Neural crest cell (in vitro differentiated cells): Measurements from ENCODE around the gene PIN1. TPM values are rescaled to one million over a fixed set of nuclear protein-coding genes. Genes with fewer than 3 reads are reported as not detected.
A peak's percentile ranks its signal among the peaks of the same experiment; 100 is the strongest.

ENCODE experiments used
- DNase-seq: peaks from one replicate; pipeline ENCODE4 v3.0.0; 2021; ENCODE audit warnings: low read depth, mixed read lengths, low spot score
- H3K27ac Mint-ChIP-seq: one replicate; pipeline ENCODE4 v1.8.0; 2021; ENCODE audit warnings: mild to moderate bottlenecking, mixed read lengths; ENCODE audit not compliant: unreplicated experiment
- H3K27me3 Mint-ChIP-seq: 2 replicates; pipeline ENCODE4 v1.8.0; 2021; ENCODE audit warnings: low read depth, mild to moderate bottlenecking, mixed read lengths
- H3K36me3 Mint-ChIP-seq: 2 replicates; pipeline ENCODE4 v1.8.0; 2021; ENCODE audit warnings: low read depth, mild to moderate bottlenecking, mixed read lengths
- H3K4me1 Mint-ChIP-seq: 2 replicates; pipeline ENCODE4 v1.8.0; 2021; ENCODE audit warnings: mixed read lengths
- H3K4me3 Mint-ChIP-seq: one replicate; pipeline ENCODE4 v1.8.0; 2021; ENCODE audit warnings: mild to moderate bottlenecking, mixed read lengths
- H3K9me3 Mint-ChIP-seq: 2 replicates; pipeline ENCODE4 v1.8.0; 2021; ENCODE audit warnings: mixed read lengths
- total RNA-seq: library from RNA; stranded (reverse); gene quantifications from 2 replicates; pipeline ENCODE4 v1.2.1, GENCODE V29; 2021
- TF ChIP-seq, protein P1 (sequence below): fragments of 200-600 bp; sonication (generic); conservative IDR thresholded peaks from 2 replicates; pipeline ENCODE4 v1.5.0; 2021; ENCODE audit warnings: antibody characterized with exemption, mild to moderate bottlenecking

The PIN1 gene
- total RNA-seq, 1 donor from 2014 or later, result 117 TPM

DNA sequence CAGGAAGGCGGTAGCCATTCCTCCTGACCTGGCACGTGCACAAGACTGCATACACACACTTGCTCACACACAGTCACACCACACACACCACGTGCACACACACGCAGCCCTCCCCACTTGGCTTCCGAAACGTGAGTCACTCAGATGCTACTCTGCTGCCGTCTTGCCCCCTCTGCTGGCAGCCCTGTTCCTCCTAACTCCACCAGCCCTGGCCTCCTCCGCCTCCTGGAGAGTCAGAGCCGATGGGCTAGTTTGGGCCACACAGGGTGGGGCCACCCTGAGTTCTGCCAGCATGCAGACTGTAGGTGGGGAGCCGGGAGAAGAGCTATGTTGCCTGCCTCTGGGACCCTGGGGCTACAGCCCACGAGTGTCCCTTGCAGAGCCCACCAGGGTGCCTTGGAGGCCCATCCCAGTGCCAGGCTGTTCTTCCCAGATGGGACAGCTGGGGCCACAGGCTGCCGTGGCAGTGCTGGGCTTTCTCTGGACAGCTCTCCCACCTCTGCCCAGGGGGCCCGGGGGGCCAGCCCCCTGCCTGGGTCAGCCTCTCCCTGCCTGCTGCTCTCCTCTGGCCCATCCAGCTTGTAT, 12.1 kb downstream of the PIN1 start:
- H3K36me3 Mint-ChIP-seq, result peaks cover 5% of the 10 kb centered on the region

DNA sequence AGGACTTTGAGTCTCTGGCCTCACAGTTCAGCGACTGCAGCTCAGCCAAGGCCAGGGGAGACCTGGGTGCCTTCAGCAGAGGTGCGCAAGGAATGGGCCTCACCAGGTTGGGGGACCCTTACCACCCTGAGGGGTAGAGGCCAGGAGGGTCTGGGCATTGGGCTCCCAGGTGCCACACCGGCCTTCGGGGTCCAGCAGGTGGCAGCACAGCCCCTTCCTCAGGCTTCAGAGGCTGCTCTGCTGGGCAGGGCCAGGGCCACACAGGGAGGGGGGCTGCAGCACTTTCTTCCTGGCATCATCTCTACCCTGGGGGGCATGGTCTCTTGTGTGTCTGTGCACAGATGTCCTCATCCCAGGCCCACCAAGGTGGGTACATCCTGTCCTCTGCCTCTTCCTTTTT, 12.9 kb downstream of the PIN1 start:
- H3K36me3 Mint-ChIP-seq, result peaks cover 4% of the 10 kb centered on the region
- H3K27me3 Mint-ChIP-seq, result no peaks in the 10 kb centered on the region
- no peak overlapping the region for H3K27ac Mint-ChIP-seq
- no peak for DNase-seq
- no peak overlapping the region for H3K4me3 Mint-ChIP-seq
- TF ChIP-seq, protein P1, sequence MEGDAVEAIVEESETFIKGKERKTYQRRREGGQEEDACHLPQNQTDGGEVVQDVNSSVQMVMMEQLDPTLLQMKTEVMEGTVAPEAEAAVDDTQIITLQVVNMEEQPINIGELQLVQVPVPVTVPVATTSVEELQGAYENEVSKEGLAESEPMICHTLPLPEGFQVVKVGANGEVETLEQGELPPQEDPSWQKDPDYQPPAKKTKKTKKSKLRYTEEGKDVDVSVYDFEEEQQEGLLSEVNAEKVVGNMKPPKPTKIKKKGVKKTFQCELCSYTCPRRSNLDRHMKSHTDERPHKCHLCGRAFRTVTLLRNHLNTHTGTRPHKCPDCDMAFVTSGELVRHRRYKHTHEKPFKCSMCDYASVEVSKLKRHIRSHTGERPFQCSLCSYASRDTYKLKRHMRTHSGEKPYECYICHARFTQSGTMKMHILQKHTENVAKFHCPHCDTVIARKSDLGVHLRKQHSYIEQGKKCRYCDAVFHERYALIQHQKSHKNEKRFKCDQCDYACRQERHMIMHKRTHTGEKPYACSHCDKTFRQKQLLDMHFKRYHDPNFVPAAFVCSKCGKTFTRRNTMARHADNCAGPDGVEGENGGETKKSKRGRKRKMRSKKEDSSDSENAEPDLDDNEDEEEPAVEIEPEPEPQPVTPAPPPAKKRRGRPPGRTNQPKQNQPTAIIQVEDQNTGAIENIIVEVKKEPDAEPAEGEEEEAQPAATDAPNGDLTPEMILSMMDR, result peak; percentile 58
- no peaks in the 10 kb centered on the region for H3K9me3 Mint-ChIP-seq
- no peaks in the 10 kb centered on the region for H3K4me1 Mint-ChIP-seq

More for the DNA sequence above, 12.1 kb downstream of the PIN1 start:
- Mint-ChIP-seq H3K9me3 (no peaks in the 10 kb centered on the region), H3K27ac (no peak overlapping the region), H3K27me3 (no peaks in the 10 kb centered on the region), H3K4me1 (no peaks in the 10 kb centered on the region), H3K4me3 (no peak overlapping the region)
- TF ChIP-seq, protein P1, result peak; percentile 53
- peak; percentile 19 for DNase-seq

DNA sequence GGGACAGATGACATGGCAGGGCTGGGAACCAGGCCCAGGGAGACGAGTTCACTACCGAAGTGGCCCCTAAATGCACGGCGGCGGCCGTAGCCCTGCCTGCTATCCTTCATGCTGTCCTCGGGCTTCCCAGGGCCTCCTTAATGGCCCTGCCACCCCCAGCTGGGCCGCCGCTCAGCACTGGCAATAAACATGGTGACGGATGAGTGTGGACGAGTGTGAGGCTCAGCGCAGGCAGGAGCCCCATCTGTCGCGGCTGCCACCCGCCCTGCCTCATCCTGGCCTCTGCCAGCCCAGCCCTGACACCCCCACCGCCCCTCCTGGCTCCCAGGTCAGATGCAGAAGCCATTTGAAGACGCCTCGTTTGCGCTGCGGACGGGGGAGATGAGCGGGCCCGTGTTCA, 13.6 kb downstream of the PIN1 start:
- no peak for DNase-seq
- Mint-ChIP-seq H3K4me1 (no peaks in the 10 kb centered on the region), H3K36me3 (peaks cover under 1% of the 10 kb centered on the region), H3K4me3 (no peak overlapping the region), H3K9me3 (no peaks in the 10 kb centered on the region), H3K27ac (no peak overlapping the region), H3K27me3 (no peaks in the 10 kb centered on the region)
- TF ChIP-seq, protein P1, result no peak

DNA sequence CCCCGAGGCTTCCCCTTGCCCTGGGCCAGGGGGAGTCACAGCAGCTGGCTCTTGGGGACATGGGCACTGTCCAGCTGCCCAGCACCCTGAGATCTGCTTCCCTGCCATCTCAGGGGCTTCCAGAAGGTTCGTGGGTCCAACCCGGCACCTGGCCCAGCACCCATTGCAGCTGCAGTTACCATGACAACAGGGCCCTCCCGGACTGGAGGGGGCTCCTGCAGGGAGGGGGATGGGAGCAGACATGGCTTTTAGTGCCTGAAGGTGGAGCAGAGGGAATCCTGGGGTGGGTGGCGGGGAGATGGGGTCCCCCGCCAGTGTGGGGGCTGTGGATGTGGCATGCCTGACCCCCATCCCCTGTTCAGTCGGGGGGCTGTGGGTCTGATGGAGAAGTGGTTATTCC, 14.7 kb downstream of the PIN1 start:
- DNase-seq, result no peak
- TF ChIP-seq, protein P1, result no peak

DNA sequence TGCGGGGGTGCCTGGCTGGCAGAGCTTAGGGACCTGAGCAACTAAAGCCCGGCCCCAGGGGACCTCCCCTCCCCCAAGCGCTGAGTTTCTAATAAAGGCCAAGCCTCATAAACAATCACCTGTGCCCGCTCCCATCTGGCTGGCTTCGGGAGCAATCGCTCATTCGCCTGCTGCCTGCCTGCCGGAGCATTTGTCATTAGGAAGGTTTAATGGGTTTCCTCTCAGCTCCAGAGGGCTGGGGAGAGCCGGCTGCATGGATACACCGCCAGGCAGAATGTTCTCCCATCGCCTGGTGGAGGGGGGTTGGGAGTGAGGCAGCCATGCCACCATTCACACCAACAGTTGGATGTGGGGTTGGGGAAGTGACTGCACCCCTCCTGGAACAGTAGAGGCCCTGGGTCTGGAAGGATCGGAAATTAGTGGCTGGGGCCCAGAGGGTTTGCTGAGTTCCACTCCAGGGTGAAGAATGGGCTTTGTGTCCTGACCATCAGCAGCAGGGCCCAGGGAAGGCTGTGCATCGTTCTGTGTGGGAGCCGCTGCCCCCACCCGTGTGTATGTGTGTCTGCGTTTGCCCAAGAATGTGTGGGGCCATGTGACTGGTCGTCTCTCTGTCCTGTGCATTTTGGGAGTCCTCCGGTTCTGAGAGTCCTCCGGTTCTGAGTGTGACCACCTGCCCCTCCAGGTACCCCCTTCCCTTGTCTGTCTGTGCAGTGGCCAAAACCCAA, 15.3 kb downstream of the PIN1 start:
- TF ChIP-seq, protein P1, result no peak
- no peak overlapping the region for H3K27ac Mint-ChIP-seq
- H3K36me3 Mint-ChIP-seq, result peaks cover 7% of the 10 kb centered on the region
- DNase-seq, result no peak
- no peaks in the 10 kb centered on the region for H3K27me3 Mint-ChIP-seq
- H3K9me3 Mint-ChIP-seq, result no peaks in the 10 kb centered on the region
- H3K4me3 Mint-ChIP-seq, result no peak overlapping the region
- no peaks in the 10 kb centered on the region for H3K4me1 Mint-ChIP-seq

More for the DNA sequence above, 14.7 kb downstream of the PIN1 start:
- no peaks in the 10 kb centered on the region for H3K9me3 Mint-ChIP-seq
- H3K36me3 Mint-ChIP-seq, result peaks cover 7% of the 10 kb centered on the region
- no peaks in the 10 kb centered on the region for H3K4me1 Mint-ChIP-seq
- H3K4me3 Mint-ChIP-seq, result no peak overlapping the region
- H3K27ac Mint-ChIP-seq, result no peak overlapping the region
- H3K27me3 Mint-ChIP-seq, result no peaks in the 10 kb centered on the region
